Type B pancreatic cell (in vitro differentiated cells): Measurements from ENCODE around the gene TMEM101. TPM values are rescaled to one million over a fixed set of nuclear protein-coding genes. Genes with fewer than 3 reads are reported as not detected.
"Not testable (repeated sequence)": the region's sequence is repeated elsewhere in the genome, so short reads cannot be mapped to it uniquely, and the experiment has no call there.

ENCODE experiments used
- DNase-seq: peaks from one replicate; pipeline ENCODE4 v3.0.0; 2021; ENCODE audit warnings: mixed read lengths; ENCODE audit not compliant: unreplicated experiment; ENCODE audit errors: extremely low spot score
- H3K27ac Mint-ChIP-seq: 2 replicates; pipeline ENCODE4 v1.8.0; 2021; ENCODE audit warnings: mild to moderate bottlenecking, mixed read lengths
- H3K27me3 Mint-ChIP-seq: 2 replicates; pipeline ENCODE4 v1.8.0; 2021; ENCODE audit warnings: mixed read lengths
- H3K36me3 Mint-ChIP-seq: 2 replicates; pipeline ENCODE4 v1.8.0; 2021; ENCODE audit warnings: mixed read lengths
- H3K4me1 Mint-ChIP-seq: one replicate; pipeline ENCODE4 v1.8.0; 2021; ENCODE audit warnings: mixed read lengths; ENCODE audit not compliant: unreplicated experiment
- H3K4me3 Mint-ChIP-seq: 2 replicates; pipeline ENCODE4 v1.8.0; 2021; ENCODE audit warnings: mild to moderate bottlenecking, mixed read lengths
- H3K9me3 Mint-ChIP-seq: 2 replicates; pipeline ENCODE4 v1.8.0; 2021; ENCODE audit warnings: mixed read lengths
- CTCF ChIP-seq: fragments of 200-600 bp; sonication (generic); conservative IDR thresholded peaks from 2 replicates; pipeline ENCODE4 v1.5.0; 2021; ENCODE audit warnings: antibody characterized with exemption, mild to moderate bottlenecking
- total RNA-seq: library from RNA; stranded (reverse); gene quantifications from 2 replicates; pipeline ENCODE4 v1.2.1, GENCODE V29; 2021; ENCODE audit warnings: low replicate concordance

Gene TMEM101
- total RNA-seq, 1 donor from 2014 or later, result 33.8 TPM

- no peak for DNase-seq
- Mint-ChIP-seq H3K36me3 (no peaks in the 10 kb centered on the region), H3K27me3 (peaks cover 71% of the 10 kb centered on the region), H3K27ac (no peak overlapping the region), H3K9me3 (no peaks in the 10 kb centered on the region), H3K4me1 (no peaks in the 10 kb centered on the region), H3K4me3 (no peak overlapping the region)
- TF ChIP-seq CTCF, result no peak
These were observed 36.7 kb downstream of the TMEM101 start for GRCh38 chr17:43978078-43978477.

- no peak for TF ChIP-seq CTCF
- no peak for DNase-seq
- Mint-ChIP-seq H3K27ac (no peak overlapping the region), H3K4me3 (no peak overlapping the region), H3K4me1 (no peaks in the 10 kb centered on the region), H3K9me3 (no peaks in the 10 kb centered on the region), H3K27me3 (peaks cover 62% of the 10 kb centered on the region), H3K36me3 (no peaks in the 10 kb centered on the region)
These were observed 37.6 kb downstream of the TMEM101 start for GRCh38 chr17:43976963-43977837.

- H3K27ac Mint-ChIP-seq, result no peak overlapping the region
- no peak for TF ChIP-seq CTCF
- peaks cover 54% of the 10 kb centered on the region for H3K27me3 Mint-ChIP-seq
These were observed 38.9 kb downstream of the TMEM101 start for GRCh38 chr17:43975898-43976297.

DNA sequence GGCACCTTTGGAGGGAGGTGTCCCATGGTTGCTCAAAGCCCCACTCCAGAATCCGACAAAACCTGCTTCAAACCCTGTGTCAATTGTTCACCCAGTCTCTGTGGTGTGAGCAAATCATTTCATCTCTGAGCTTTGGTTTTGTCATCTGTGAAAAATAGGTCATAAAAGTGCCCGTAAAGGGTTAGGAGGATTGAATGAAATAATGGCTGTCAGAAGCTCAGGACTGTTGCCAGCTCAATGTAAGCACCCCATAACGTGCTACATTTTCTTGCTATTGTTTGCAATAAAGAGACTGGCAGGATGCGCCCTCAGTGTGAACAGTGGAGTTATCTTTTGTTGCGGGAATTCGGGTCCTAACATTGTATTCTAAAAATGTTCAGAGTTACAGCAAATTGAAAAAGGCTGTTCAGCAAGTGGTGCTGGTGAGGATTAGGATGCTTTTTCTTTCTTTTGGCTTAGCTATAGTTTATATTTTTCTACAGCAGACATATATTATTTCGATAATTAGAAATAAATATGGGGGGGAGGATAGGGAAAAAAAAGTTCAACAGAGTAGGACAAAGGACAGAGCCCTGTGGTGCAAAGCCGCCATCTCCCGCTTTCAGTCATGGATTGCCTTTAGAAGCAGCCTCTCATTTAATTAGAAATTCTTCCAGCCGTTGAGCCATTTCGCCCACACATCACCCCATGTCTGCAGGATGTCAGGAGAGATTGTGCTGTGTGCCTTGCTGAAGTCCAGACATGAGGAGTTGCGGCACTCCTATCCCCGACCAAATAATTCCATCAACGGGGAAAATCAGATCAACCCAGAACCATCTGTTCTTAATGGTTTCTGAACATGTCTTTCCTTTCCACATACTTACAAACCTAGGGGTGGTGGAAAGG, 40.1 kb downstream of the TMEM101 start:
- H3K4me1 Mint-ChIP-seq, result no peaks in the 10 kb centered on the region
- no peaks in the 10 kb centered on the region for H3K9me3 Mint-ChIP-seq
- TF ChIP-seq CTCF, result no peak
- H3K27ac Mint-ChIP-seq, result no peak overlapping the region
- H3K36me3 Mint-ChIP-seq, result no peaks in the 10 kb centered on the region
- peaks cover 49% of the 10 kb centered on the region for H3K27me3 Mint-ChIP-seq
- no peak overlapping the region for H3K4me3 Mint-ChIP-seq
- no peak for DNase-seq

More at GRCh38 chr17:43975898-43976297, 38.9 kb downstream of the TMEM101 start:
- Mint-ChIP-seq H3K36me3 (no peaks in the 10 kb centered on the region), H3K4me1 (no peaks in the 10 kb centered on the region), H3K9me3 (no peaks in the 10 kb centered on the region), H3K4me3 (no peak overlapping the region)
- no peak for DNase-seq

DNA sequence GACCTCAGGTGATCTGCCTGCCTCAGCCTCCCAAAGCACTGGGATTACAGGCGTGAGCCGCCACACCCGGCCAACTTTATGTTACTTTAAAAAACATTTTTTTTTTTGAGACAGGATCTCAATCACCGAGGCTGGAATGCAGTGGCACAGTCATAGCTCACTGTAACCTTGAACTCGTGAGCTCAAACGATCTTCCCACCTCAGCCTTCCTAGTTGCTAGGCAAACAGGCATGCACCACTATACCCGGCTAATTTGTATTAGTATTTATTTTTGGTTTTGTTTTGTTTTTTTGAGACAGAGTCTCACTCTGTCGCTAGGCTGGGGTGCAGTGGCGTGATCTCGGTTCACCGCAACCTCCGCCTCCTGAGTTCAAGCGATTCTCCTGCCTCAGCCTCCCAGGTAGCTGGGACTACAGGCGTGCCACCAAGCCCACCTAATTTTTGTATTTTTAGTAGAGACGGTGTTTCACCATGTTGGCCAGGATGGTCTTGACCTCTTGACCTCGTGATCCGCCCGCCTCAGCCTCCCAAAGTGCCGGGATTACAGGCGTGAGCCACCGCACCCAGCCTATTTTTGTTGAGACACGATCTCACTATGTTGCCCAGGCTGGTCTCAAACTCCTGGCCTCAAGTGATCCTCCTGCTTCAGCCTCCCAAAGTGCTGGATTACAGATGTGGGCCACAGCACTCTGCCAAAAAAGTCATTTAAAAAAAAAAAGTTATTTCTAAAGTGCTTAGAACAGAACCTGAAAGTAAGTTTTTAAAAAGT, 42.1 kb downstream of the TMEM101 start:
- H3K27ac Mint-ChIP-seq, H3K4me1 Mint-ChIP-seq, H3K4me3 Mint-ChIP-seq, H3K9me3 Mint-ChIP-seq, DNase-seq, H3K36me3 Mint-ChIP-seq: not testable (repeated sequence)
- peaks cover 39% of the 10 kb centered on the region for H3K27me3 Mint-ChIP-seq

DNA sequence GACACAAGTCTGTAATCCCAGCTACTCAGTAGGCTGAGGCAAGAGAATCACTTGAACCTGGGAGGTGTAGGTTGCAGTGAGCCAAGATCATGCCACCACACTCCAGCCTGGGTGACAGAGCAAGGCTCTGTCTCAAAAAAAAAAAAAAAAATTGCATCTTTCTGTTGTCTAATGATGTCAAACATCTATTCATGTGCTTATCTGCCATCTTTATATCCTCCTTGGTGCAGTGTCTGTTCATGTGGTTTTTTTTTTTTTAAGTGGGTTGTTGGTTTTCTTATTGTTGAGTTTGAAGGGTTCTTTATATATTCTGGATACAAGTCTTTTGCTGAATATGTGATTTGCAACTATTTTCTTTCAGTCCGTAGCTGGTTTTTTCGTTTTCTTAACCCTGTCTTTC, 43.3 kb downstream of the TMEM101 start:
- H3K27ac Mint-ChIP-seq, H3K9me3 Mint-ChIP-seq, H3K4me3 Mint-ChIP-seq, DNase-seq, H3K36me3 Mint-ChIP-seq, H3K4me1 Mint-ChIP-seq: not testable (repeated sequence)
- peaks cover 34% of the 10 kb centered on the region for H3K27me3 Mint-ChIP-seq
